NCI-H748 (cell line): ENCODE measurements around the gene ZBTB7C.
A peak's percentile ranks its signal among the peaks of the same experiment; 100 is the strongest.

ENCODE experiments used
- DNase-seq: peaks from one replicate; lab custom pipeline; 2025; ENCODE audit not compliant: unreplicated experiment; lab: John Stamatoyannopoulos, UW

Gene ZBTB7C

DNA sequence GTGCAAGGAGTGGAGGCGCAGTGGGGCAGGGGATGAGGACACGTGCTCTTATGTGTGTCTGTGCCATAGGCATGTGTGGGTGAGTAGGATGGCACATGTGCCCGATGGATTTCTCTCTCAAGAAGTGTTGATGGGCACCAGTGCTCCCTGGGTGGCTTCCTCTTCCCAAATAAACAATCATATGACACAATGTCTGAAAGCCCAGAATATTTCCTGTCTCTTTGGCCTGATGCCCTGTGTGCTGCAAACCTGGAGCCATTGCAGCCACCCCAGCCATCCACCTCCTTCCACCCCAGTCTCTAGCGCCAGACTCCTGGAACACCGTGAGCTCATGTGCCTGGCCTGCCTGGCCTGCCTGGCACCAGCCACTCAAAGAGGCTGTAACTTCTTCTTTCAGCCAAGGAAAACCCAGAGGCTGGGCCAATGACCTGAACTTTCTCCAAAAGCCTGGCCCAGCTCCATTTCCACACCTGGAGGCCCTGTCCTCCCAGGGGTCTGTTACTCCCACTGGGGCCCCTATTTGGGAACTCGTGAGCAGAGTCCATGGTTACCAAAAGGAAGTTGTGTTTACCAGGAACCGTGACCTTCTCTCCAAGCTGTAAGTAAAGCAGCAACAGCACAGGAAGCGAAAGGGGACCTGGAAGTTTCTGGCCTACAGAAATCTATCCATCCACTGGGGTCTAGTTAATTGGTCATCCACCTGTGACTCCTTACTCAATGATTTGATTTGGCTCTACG, 9.5 kb upstream of the ZBTB7C start:
- no peak for DNase-seq

GRCh38 chr18:48417985-48418384, 8.8 kb upstream of the ZBTB7C start:
- DNase-seq = no peak

DNA sequence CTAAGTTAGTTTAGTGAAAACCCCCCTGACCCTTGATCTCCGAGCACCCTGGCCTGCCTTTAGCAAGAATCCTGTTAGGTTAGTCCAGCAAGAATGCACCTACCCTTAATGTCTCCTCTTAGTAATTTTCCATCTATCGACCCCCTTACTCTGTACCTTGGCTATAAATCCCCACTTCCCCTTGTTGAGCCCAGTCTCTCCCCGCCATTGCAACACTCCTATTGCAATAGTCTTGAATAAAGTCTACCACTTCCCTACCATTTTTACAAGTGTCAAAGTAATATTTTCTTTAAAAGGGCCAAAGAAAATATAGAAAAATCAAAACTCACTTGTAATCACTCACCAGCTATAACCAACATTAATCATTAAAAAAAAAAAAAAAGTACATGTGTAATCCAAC, 4.2 kb upstream of the ZBTB7C start:
- DNase-seq = no peak

DNA sequence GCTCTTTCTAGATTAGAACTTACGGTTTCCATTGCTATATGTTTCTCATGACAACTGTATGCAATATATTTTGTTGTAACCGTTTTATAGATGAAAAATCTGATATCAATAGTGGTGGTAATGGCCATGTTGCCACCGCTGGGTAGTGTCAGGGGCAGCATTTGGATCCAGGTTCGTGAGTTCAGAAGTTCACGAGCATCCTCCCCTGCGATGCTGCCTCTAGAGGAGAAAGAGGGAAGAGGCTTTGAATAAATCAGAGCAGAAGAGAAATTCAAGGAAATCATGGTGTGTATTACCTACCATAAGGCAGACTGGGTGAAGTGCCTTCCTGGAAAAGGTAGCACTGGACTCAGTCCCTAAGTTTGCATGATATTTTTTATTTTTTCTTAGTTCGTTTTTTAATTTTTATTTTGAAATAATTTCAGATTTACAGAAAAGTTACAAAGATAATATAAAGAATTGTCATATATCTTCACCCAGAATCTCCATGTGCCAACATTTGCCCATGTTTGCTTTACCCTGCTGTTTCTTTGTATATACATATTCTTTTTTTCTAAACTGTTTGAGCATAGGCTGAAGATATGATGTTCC, 3.3 kb upstream of the ZBTB7C start:
- DNase-seq = peak; percentile 73

- peak; percentile 87 for DNase-seq
These were observed 1.1 kb upstream of the ZBTB7C start for GRCh38 chr18:48410095-48410920.

DNA sequence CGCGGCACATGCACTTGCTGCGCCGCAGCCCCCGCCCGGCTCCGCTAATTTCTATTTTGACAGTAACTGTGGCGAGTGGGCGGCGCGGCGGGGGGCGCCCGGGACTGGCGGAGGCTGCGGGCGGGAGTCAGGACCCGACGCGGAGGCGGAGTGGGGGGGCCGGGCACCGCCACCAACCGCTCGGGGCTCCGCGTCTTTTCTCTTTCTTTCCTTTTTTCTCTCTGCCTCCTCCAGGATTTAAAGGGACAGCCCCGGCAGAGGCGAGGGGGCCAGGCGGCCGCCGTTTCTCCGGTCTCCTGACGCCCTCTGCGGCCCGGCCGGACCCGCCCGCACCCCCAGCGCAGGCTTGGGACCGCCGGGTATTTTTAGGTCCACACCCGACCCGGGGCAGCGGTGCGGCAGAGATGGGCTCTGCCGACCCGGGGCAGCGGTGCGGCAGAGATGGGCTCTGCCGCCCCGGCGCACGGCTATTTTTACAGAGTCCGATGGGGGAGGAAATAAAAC, 460 bp upstream of the ZBTB7C start:
- peak; percentile 64 for DNase-seq

GRCh38 chr18:48408111-48408726, 964 bp downstream of the ZBTB7C start:
- peak; percentile 31 for DNase-seq

DNA sequence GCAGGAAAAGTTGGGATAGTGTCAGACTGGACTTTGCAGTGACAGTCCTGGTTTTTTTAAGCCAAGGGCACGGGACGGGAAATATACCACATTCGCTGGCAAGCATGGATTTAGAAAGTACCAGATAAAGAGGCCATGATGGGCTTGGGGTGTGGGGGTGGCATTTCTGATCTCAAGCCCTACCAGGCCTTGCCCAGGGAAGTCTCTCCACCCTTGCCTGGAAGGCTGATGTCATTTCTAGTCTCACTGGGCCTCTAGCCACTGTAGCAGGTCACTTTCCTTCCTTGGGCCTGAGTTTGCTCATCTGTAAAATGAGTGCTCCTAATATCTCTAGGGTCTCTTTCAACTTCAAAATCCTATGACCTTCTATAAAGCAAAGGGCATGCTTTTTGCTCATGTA, 1.8 kb downstream of the ZBTB7C start:
- DNase-seq = no peak

DNA sequence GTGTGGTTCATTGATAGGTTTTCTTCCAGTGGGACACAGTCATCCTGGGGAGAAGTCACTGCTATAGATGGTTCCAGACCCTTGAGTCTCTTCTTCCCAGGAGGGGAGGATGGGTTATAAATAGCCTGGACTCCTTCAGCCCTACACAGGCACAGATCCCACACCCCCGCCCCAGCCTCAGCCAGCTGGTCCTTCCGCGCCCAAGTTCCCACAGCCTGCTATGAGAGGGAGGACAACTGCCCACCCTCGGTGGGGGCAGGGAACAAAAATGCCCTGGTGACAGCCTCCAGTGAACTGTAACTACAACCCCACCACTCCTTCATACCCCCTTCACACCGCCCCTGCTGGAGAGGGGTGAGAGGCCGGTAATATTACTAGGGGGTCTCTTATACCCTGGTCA, 3.2 kb downstream of the ZBTB7C start:
- DNase-seq = no peak

DNA sequence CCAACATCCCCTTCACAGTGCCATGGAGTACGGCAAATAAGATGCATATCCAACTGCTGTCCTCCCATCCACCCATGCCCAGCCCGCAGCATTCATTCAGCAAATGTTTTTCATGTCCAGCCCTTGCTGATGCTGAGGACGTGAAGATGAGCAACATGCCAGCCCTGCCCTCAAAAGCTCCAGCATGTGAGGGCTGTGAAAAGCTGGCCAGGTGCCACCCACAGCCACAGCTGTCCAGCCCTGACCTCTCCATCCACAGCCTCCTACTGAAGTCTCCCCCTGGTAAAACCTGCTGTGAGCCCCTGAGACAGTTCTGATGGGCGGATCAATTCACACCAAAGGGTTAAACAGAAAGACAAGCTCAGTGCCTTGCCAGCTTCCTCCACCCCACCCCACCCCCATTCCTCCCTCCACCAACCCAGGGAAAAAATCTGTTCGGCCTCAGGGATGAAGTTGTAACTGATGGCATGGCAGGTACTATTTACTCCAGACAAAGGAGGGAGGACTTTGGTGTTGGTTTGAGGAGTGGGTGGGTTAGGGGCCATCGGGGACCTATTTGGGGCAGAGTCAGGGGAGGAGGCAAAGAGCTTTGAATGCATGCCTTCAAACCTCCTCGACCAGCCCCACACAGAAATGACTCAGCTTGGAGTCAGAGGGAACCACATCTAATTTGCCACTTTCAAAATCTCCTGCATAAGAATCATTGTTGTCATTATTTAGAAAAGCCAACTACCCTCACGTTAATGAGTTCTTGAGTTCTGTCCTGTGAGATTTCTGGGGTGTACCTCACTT, 4.3 kb downstream of the ZBTB7C start:
- DNase-seq = no peak

DNA sequence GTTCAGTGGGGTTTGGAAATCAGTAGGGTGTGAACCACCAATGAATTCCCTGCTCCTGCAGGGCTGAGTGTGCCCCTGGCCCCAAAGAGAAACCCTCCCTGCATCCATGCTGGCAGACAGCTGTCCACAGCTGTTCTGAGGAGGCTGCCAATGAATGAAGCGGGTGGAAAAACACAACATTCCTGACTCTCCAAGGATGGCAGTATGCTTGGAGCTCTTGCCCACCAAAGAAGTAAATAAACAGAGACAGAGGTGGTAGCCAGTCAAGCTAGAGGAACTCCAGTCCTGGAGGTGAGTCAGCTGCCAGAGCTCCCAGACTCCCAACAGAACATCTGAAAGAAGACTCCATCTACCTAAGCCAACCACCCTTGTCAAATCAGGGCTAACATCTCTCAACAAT, 6.2 kb downstream of the ZBTB7C start:
- DNase-seq = no peak

- DNase-seq = peak; percentile 21
These were observed 9.7 kb downstream of the ZBTB7C start for GRCh38 chr18:48399303-48400075.

DNA sequence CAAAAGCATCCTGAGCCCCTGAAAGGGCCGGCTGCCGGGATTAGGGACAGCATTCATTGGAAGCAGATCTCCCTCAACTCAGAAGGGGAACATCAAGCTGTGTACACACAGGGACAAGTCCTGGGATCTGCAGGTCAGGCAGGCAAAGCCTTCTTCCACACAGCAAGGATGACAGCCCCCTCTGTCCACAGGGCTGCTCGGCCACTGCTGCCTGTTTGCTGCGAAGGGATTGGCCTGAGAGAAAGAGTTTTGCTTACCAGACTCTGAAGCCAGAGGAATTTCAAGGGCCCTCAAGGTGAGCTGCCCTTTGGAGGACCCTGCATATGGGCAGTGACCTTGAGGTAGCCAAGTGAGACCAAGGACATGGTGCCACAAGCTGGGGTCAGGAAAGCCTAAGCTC, 11.1 kb downstream of the ZBTB7C start:
- no peak for DNase-seq

DNA sequence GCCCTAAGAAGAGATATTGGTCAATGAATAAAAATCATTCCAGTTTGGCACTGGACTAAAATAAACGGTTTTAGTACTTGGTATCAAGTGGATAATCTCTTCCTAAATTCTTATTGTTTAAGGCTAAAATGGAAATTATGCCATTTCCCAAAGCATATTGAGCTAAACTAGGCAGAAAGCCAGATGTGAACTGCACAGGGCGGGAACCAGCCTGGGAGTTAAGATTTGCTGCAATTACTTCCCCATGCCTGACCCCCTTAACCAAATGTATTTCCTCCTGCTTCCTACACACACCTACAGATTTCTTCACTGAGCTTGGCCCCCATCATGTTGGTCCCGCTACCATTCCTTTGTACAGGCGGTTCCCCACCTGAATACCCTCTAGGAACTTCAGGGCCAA, 12.2 kb downstream of the ZBTB7C start:
- no peak for DNase-seq

DNA sequence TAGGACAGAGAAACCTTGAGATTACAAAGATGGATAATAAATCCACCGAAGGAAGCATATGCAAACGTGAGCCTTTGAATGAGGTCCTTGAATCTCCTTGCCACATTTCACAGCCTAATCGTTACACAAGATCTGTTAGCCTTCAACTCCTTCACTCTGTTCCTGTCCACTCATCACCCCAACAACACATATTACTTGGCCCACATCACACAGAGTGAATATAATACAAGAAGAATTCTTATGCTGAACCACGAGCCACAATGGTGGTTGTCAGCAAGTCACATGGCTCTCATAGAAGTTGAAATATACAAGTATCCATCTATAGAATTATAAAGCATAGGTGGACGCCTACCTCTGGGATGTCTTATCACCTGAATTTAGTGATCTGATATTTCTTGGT, 12.6 kb downstream of the ZBTB7C start:
- no peak for DNase-seq

DNA sequence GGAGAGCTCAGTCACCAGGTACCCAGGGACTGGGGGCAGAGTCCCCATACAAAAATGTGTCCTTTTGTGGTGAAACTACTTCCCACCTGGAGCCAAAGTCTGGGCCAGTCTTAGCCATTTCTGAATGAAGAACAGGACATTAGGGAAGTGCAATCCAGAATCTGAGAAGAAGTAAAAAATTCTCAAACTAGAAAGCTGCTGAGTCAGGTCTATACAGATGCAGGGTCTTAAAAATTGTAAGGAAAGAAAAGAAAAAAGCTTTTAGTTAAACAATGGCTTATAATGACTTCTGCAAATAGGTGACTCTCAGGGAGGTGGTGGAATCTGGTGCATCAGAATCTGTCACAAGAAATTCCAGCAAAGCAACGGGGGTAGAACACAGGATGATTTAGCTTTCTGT, 13.5 kb downstream of the ZBTB7C start:
- no peak for DNase-seq

DNA sequence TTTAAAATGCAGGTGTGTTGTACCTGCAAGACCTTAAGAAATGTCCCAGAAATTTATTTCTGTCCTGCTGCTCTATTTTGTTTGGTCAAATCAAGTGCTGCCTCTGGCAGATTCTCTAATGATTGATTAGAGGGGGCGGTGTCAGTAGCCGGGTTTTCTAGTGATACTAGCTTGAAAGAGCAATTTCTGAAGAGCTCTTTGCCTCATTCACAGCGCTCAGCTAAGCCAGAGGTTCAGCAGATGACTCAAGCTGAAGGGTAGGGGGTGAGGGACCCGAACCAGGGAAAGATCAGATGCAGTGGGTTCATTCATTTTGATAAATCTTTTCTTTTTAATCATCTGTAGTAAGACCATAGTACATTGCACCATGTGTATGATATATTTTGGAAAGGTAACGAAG, 15.0 kb downstream of the ZBTB7C start:
- DNase-seq = no peak

DNA sequence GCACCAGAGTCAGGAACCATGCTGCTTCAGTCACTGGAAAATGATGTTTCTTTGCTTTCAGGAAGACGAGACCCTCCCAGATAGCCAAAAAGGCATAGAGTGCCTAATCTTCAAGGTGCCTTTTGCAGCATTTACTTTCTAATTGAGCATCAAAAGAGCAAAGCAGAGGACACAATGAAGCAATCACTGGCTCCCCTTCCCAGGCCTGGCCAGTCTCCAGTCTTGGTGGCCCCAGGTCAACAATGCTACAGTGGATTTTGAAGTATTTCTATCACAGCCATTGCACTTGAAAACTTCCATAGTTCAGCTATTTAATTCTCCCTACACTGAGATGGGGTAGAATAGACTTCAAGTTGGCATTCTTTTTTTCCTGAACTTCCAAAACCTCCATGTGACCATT, 15.4 kb downstream of the ZBTB7C start:
- DNase-seq = no peak

DNA sequence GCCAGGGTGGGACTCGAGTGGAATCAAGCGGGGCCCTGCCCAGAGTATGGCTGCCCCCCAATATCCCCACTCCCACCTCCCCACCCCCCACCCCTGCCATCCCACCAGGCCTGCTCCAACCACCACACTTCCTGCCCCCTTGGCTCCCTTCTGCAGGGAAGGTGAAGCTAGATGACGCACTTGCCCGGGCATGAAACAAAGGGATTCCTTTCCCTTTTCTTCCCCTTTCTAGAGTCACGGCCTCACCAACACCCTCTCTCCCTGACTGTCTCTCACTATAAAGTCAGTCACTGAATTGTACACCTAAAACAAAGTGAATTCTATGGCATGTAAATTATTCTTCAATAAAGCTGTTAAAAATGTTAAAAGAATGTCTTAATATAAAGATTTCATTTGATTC, 16.0 kb downstream of the ZBTB7C start:
- no peak for DNase-seq

GRCh38 chr18:48392268-48392667, 16.9 kb downstream of the ZBTB7C start:
- no peak for DNase-seq
